K562 (cell line): ENCODE results near the gene BCAS3. TPM values are rescaled to one million over a fixed set of nuclear protein-coding genes. Genes with fewer than 3 reads are reported as not detected.

Experiments
- ATAC-seq: fragments of 200-7000 bp; cut with Tn5 transposase; 3 replicates; pipeline ENCODE4 v1.9.1; 2020; ENCODE audit warnings: moderate library complexity
- BruUV-seq: library from RNA; stranded (reverse); fragments of 400-500 nt; replicated peaks from 2 replicates; lab custom pipeline; 2021; lab: Mats Ljungman, UMichigan
- CTCF ChIA-PET: fragments of 300-600 bp; formaldehyde crosslinking; extraction: SDS; loops from one replicate; lab custom pipeline; 2021; ENCODE audit warnings: low intra/inter-chr PET ratio; lab: Yijun Ruan, JAX
- POLR2A ChIA-PET: fragments of 300-600, 350-650 bp; sonication (Branson Sonifier 250); formaldehyde crosslinking; extraction: SDS; loops from one replicate; lab custom pipeline; 2021; ENCODE audit warnings: antibody characterized with exemption, inconsistent platforms; lab: Yijun Ruan, JAX
- DNase-seq, 4 experiments: peaks; one replicate each; pipeline versions ENCODE4 v3.0.0 to v3.0.0-alpha.2; 2011 to 2018; ENCODE audit warnings: low spot score in 3 of 4, mixed read lengths in 3 of 4; ENCODE audit errors: extremely low read depth in 1 of 4
- FAIRE-seq: peaks from 2 replicates; lab custom pipeline; 2011; peaks lifted over from hg19 to GRCh38; lab: Jason Lieb, UNC
- H2AFZ ChIP-seq: 2 replicates; pipeline ENCODE4 v1.6.0; 2011; ENCODE audit warnings: low read depth, low read length, control low read depth, inconsistent platforms
- H3K27ac ChIP-seq: fragments of 200-600 bp; 3 replicates; pipeline ENCODE4 v1.8.0; 2011; ENCODE audit warnings: low read depth, mild to moderate bottlenecking, control low read depth, inconsistent platforms, low read length, moderate library complexity, mixed read lengths; ENCODE audit errors: extremely low read depth
- H3K27me3 ChIP-seq, 2 experiments: fragments of 300-600 bp in 1 of 2; 2 replicates in 1 of 2; 3 replicates in 1 of 2; pipeline versions ENCODE4 v1.6.0 to v1.8.0; 2011; ENCODE audit warnings: inconsistent platforms in 2 of 2, low read length in 2 of 2, mild to moderate bottlenecking in 1 of 2, mixed read lengths in 1 of 2, moderate library complexity in 1 of 2; ENCODE audit not compliant: control insufficient read depth in 2 of 2, insufficient read depth in 2 of 2
- H3K36me3 ChIP-seq: fragments of 300-600 bp; 3 replicates; pipeline ENCODE4 v1.8.0; 2011; ENCODE audit warnings: mild to moderate bottlenecking, low read length, inconsistent platforms; ENCODE audit not compliant: control insufficient read depth, insufficient read depth
- H3K4me1 ChIP-seq, 2 experiments: fragments of 200-600 bp in 1 of 2; replicated peaks in 1 of 2; 2 replicates in 1 of 2; 3 replicates in 1 of 2; pipeline versions ENCODE4 v1.5.1 to v1.8.0; 2011; ENCODE audit warnings: inconsistent platforms in 2 of 2, low read length in 2 of 2, mild to moderate bottlenecking in 1 of 2, mixed read lengths in 1 of 2, moderate library complexity in 1 of 2; ENCODE audit not compliant: control insufficient read depth in 2 of 2, insufficient read depth in 2 of 2
- H3K4me2 ChIP-seq: 2 replicates; pipeline ENCODE4 v1.6.1; 2011; ENCODE audit warnings: low read length, control low read depth, inconsistent platforms, mixed read lengths; ENCODE audit not compliant: insufficient read depth
- H3K4me3 ChIP-seq: fragments of 200-600 bp; sonication (generic), shearing (Covaris generic); 2 replicates; pipeline ENCODE4 v1.5.1; 2016; ENCODE audit warnings: control low read depth, inconsistent platforms
- H3K79me2 ChIP-seq: fragments of 200-600 bp; 3 replicates; pipeline ENCODE4 v1.8.0; 2011; ENCODE audit warnings: low read length, inconsistent platforms; ENCODE audit not compliant: control insufficient read depth, insufficient read depth
- H3K9ac ChIP-seq, 2 experiments: 2 replicates each; pipeline versions ENCODE4 v1.6.0 to v1.6.1; 2011; ENCODE audit warnings: low read depth in 2 of 2, low read length in 2 of 2, control low read depth in 1 of 2, inconsistent platforms in 1 of 2, mild to moderate bottlenecking in 1 of 2, mixed read lengths in 1 of 2; ENCODE audit not compliant: insufficient read depth in 1 of 2
- H3K9me1 ChIP-seq: one replicate; pipeline ENCODE4 v1.6.0; 2011; ENCODE audit warnings: inconsistent platforms, mild to moderate bottlenecking, low read length, moderate library complexity; ENCODE audit not compliant: control insufficient read depth, insufficient read depth
- H3K9me3 ChIP-seq: replicated peaks from 2 replicates; pipeline ENCODE4 v1.5.1; 2011; ENCODE audit warnings: low read depth, low read length, inconsistent platforms; ENCODE audit not compliant: control insufficient read depth, insufficient read depth
- H4K20me1 ChIP-seq: replicated peaks from 2 replicates; pipeline ENCODE4 v1.6.1; 2011; ENCODE audit warnings: low read length, inconsistent platforms, mixed read lengths; ENCODE audit not compliant: control insufficient read depth, insufficient read depth
- SP2 ChIP-seq: IDR thresholded peaks from 2 replicates; pipeline ENCODE4 v1.6.1; 2011; ENCODE audit warnings: mild to moderate bottlenecking, low read depth, low read length, moderate library complexity; ENCODE audit not compliant: poor library complexity, severe bottlenecking; ENCODE audit errors: extremely low read depth
- ZKSCAN8 ChIP-seq: fragments of 200-800 bp; sonication (Bioruptor generic); IDR thresholded peaks from 2 replicates; pipeline ENCODE4 v1.6.1; 2016; ENCODE audit warnings: missing genetic modification characterization, missing compliant biosample characterization
- ZMIZ1 ChIP-seq, 2 experiments: fragments of 150-350 bp in 1 of 2; IDR thresholded peaks; 2 replicates each; pipeline ENCODE4 v1.6.1; 2012 to 2016; ENCODE audit warnings: low read depth in 2 of 2, low read length in 2 of 2, mild to moderate bottlenecking in 1 of 2, moderate library complexity in 1 of 2
- WGBS: fragments of 100-300 bp; shearing (Covaris generic); methylation state at CpG from one replicate; pipeline ENCODE4 v1.1.6; 2016; ENCODE audit warnings: low coverage, mixed read lengths; ENCODE audit not compliant: insufficient coverage; ENCODE audit errors: missing lambda C conversion rate; 5-methylcytosine and 5-hydroxymethylcytosine counted together
- in situ Hi-C: fragments of 300-500 bp; cut with MboI; formaldehyde crosslinking; loops from 4 replicates; pipeline ENCODE4 v1.15.0; 2018; ENCODE audit warnings: inconsistent platforms, mixed read lengths
- intact Hi-C: fragments of 100-400 bp; cut with micrococcal nuclease; formaldehyde crosslinking; loops from 2 replicates; pipeline ENCODE4 v1.14.2; 2022
- polyA plus RNA-seq, 8 experiments: library from polyadenylated mRNA; depleted of rRNA in 4 of 8; stranded (reverse) in 5 of 8; unstranded in 3 of 8; fragments of >200 nt; fragmentation: Nextera tagmentation in 2 of 8; fragmentation: Illumina TruSeq in 1 of 8; extraction: Ambion mirVana in 2 of 8; extraction: Trizol in 1 of 8; gene quantifications; 2 replicates each; pipeline versions ENCODE4 v1.2.1 to v1.2.3, GENCODE V29; 2011 to 2014; ENCODE audit warnings: inconsistent platforms in 1 of 8, missing spikeins in 1 of 8
- total RNA-seq, 7 experiments: library from RNA; depleted of rRNA in 6 of 7; stranded (reverse); fragments of >200 nt in 6 of 7; fragmentation: Illumina TruSeq in 2 of 7; extraction: Trizol in 2 of 7; gene quantifications; 2 replicates each; pipeline versions ENCODE4 v1.2.1 to v1.2.3, GENCODE V29; 2011 to 2021; ENCODE audit warnings: low replicate concordance in 1 of 7
- TF ChIP-seq, protein P1 (sequence below): fragments of 450-650 bp; formaldehyde crosslinking; IDR thresholded peaks from 2 replicates; pipeline ENCODE4 v1.4.0; 2020; ENCODE audit warnings: mild to moderate bottlenecking, moderate library complexity
- TF ChIP-seq, protein P2 (sequence below), 3 experiments: fragments of 200-800 bp in 1 of 3; fragments of 250-450 bp in 1 of 3; fragments of 450-650 bp in 1 of 3; sonication (Bioruptor Pico) in 1 of 3; sonication (Bioruptor generic) in 1 of 3; formaldehyde crosslinking in 1 of 3; IDR thresholded peaks; 2 replicates each; pipeline versions ENCODE4 v1.6.1 to v1.8.0; 2016 to 2022; ENCODE audit warnings: mild to moderate bottlenecking in 2 of 3, missing genetic modification characterization in 2 of 3, missing compliant biosample characterization in 1 of 3, moderate library complexity in 1 of 3

BCAS3 gene
- total and polyA plus RNA-seq, 9 of the 15 experiments (the other 6 are each of a cell fraction or from before 2014, with no cell fraction given) = 1.9 to 5.5 (median 3.5) TPM

- Histone ChIP-seq H3K4me2 (no peak overlapping the region), H3K27me3 (no peaks in the 10 kb centered on the region), H3K4me1 (peaks cover 5 to 8% of the 10 kb centered on the region in 2 experiments; a peak in 2 of 5 replicates), H3K9ac (no peak overlapping the region), H3K27ac (no peak overlapping the region), H3K9me1 (no peaks in the 10 kb centered on the region), H3K4me3 (no peak overlapping the region), H4K20me1 (no peaks in the 10 kb centered on the region), H3K36me3 (no peaks in the 10 kb centered on the region), H2AFZ (no peak overlapping the region), H3K9me3 (no peaks in the 10 kb centered on the region), H3K79me2 (no peaks in the 10 kb centered on the region)
- in situ Hi-C loops = no loop called here
- POLR2A ChIA-PET = no interaction called here
- CTCF ChIA-PET = no interaction called here
- BruUV-seq = no TSS peak
- WGBS = 48% methylated on average over 4 of the region's 4 CpGs
- intact Hi-C loops = no loop called here
- no peak for FAIRE-seq
- ATAC-seq = no peak
- DNase-seq = no peak
- TF ChIP-seq, protein P1, sequence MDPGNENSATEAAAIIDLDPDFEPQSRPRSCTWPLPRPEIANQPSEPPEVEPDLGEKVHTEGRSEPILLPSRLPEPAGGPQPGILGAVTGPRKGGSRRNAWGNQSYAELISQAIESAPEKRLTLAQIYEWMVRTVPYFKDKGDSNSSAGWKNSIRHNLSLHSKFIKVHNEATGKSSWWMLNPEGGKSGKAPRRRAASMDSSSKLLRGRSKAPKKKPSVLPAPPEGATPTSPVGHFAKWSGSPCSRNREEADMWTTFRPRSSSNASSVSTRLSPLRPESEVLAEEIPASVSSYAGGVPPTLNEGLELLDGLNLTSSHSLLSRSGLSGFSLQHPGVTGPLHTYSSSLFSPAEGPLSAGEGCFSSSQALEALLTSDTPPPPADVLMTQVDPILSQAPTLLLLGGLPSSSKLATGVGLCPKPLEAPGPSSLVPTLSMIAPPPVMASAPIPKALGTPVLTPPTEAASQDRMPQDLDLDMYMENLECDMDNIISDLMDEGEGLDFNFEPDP (CRISPR knock-in tag) = no peak
- TF ChIP-seq SP2 (no peak), ZKSCAN8 (CRISPR knock-in tag) (no peak), ZMIZ1 (IDR thresholded peaks at IDR 0.05; ENCODE audit: low read depth in 2 of 2, low read length in 2 of 2) (no peak)
- TF ChIP-seq, protein P2, sequence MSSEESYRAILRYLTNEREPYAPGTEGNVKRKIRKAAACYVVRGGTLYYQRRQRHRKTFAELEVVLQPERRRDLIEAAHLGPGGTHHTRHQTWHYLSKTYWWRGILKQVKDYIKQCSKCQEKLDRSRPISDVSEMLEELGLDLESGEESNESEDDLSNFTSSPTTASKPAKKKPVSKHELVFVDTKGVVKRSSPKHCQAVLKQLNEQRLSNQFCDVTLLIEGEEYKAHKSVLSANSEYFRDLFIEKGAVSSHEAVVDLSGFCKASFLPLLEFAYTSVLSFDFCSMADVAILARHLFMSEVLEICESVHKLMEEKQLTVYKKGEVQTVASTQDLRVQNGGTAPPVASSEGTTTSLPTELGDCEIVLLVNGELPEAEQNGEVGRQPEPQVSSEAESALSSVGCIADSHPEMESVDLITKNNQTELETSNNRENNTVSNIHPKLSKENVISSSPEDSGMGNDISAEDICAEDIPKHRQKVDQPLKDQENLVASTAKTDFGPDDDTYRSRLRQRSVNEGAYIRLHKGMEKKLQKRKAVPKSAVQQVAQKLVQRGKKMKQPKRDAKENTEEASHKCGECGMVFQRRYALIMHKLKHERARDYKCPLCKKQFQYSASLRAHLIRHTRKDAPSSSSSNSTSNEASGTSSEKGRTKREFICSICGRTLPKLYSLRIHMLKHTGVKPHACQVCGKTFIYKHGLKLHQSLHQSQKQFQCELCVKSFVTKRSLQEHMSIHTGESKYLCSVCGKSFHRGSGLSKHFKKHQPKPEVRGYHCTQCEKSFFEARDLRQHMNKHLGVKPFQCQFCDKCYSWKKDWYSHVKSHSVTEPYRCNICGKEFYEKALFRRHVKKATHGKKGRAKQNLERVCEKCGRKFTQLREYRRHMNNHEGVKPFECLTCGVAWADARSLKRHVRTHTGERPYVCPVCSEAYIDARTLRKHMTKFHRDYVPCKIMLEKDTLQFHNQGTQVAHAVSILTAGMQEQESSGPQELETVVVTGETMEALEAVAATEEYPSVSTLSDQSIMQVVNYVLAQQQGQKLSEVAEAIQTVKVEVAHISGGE (CRISPR knock-in tag; IDR thresholded peaks at IDR 0.05) = peak in 1 of 3 experiments; percentile 68; a peak in 1 of 6 replicates
Observed at GRCh38 chr17:60679287-60679686, 1.6 kb downstream of the BCAS3 start.
